B cell (primary cell): Measurements from ENCODE around the gene TDO2. TPM values are rescaled to one million over a fixed set of nuclear protein-coding genes. Genes with fewer than 3 reads are reported as not detected.

Source experiments
- ATAC-seq: fragments of 200-7000 bp; cut with Tn5 transposase; one replicate; pipeline ENCODE4 v1.10.0; 2021; ENCODE audit warnings: low read depth, mild to moderate bottlenecking, moderate number of reproducible peaks, moderate library complexity
- CTCF ChIA-PET: fragments of 350-600 bp; sonication (Branson Sonifier 250); formaldehyde crosslinking; loops from one replicate; lab custom pipeline; 2021; ENCODE audit warnings: antibody characterized with exemption, inconsistent platforms; lab: Charles Lee
- POLR2A ChIA-PET: fragments of 350-600 bp; sonication (Branson Sonifier 250); formaldehyde crosslinking; loops from one replicate; lab custom pipeline; 2021; ENCODE audit warnings: antibody characterized with exemption; lab: Charles Lee
- DNase-seq: peaks from one replicate; pipeline ENCODE4 v3.0.0; 2013
- H2AFZ ChIP-seq: 2 replicates; pipeline ENCODE4 v1.6.1; 2012; ENCODE audit warnings: mild to moderate bottlenecking, low read depth, low read length; ENCODE audit not compliant: insufficient read depth, poor library complexity, severe bottlenecking
- H3K27ac ChIP-seq, 2 donors: 1 replicate in 1 of 2; 2 replicates in 1 of 2; pipeline ENCODE4 v1.5.1; 2012 to 2013; ENCODE audit warnings: low read length in 2 of 2, mild to moderate bottlenecking in 2 of 2, moderate library complexity in 1 of 2
- H3K27me3 ChIP-seq, 4 experiments: fragments of 200-600 bp in 1 of 4; sonication (generic) in 1 of 4; replicated peaks in 1 of 4; 1 replicate in 2 of 4; 2 replicates in 2 of 4; pipeline versions ENCODE4 v1.6.1 to v1.7.0; 2013 to 2016; ENCODE audit warnings: low read length in 3 of 4, mild to moderate bottlenecking in 2 of 4, mixed read lengths in 1 of 4, moderate library complexity in 1 of 4; ENCODE audit not compliant: insufficient read depth in 4 of 4, control insufficient read depth in 3 of 4; ENCODE audit errors: control extremely low read depth in 1 of 4
- H3K36me3 ChIP-seq, 2 experiments: replicated peaks in 1 of 2; 1 replicate in 1 of 2; 2 replicates in 1 of 2; pipeline versions ENCODE4 v1.6.1 to v1.7.1; 2013; ENCODE audit warnings: low read length in 1 of 2; ENCODE audit not compliant: insufficient read depth in 2 of 2, control insufficient read depth in 1 of 2; ENCODE audit errors: control extremely low read depth in 1 of 2, extremely low read depth in 1 of 2
- H3K4me1 ChIP-seq, 2 donors: fragments of 200-600 bp in 1 of 2; sonication (generic) in 1 of 2; 1 replicate in 1 of 2; 2 replicates in 1 of 2; pipeline versions ENCODE4 v1.5.1 to v1.6.1; 2013 to 2017; ENCODE audit warnings: low read length in 2 of 2; ENCODE audit not compliant: control insufficient read depth in 2 of 2, insufficient read depth in 2 of 2
- H3K4me2 ChIP-seq: replicated peaks from 2 replicates; pipeline ENCODE3; 2012; ENCODE audit warnings: mild to moderate bottlenecking, low read depth, low read length; ENCODE audit not compliant: poor library complexity, severe bottlenecking
- H3K4me3 ChIP-seq, 5 experiments: fragments of 200-600 bp in 1 of 5; sonication (generic) in 1 of 5; 1 replicate in 3 of 5; 2 replicates in 2 of 5; pipeline versions ENCODE4 v1.5.1 to v1.7.0; 2011 to 2016; ENCODE audit warnings: low read length in 4 of 5, mild to moderate bottlenecking in 4 of 5, low read depth in 2 of 5, control low read depth in 1 of 5, moderate library complexity in 1 of 5; ENCODE audit not compliant: insufficient read depth in 1 of 5; ENCODE audit errors: control extremely low read depth in 1 of 5, extremely low read depth in 1 of 5
- H3K79me2 ChIP-seq: fragments of 200-600 bp; sonication (generic); one replicate; pipeline ENCODE4 v1.6.0; 2016; ENCODE audit warnings: low read length; ENCODE audit not compliant: control insufficient read depth, insufficient read depth
- H3K9ac ChIP-seq: fragments of 200-600 bp; sonication (generic); 2 replicates; pipeline ENCODE4 v1.6.1; 2017; ENCODE audit warnings: mild to moderate bottlenecking, low read length, moderate library complexity
- H3K9me3 ChIP-seq, 3 donors: one replicate each; pipeline versions ENCODE4 v1.6.1 to v1.7.1; 2013; ENCODE audit warnings: low read length in 2 of 3; ENCODE audit not compliant: control insufficient read depth in 2 of 3, insufficient read depth in 1 of 3; ENCODE audit errors: control extremely low read depth in 1 of 3
- H4K20me1 ChIP-seq: 2 replicates; pipeline ENCODE4 v1.6.0; 2012; ENCODE audit warnings: mild to moderate bottlenecking, low read length; ENCODE audit not compliant: insufficient read depth, control insufficient read depth, poor library complexity, severe bottlenecking
- H3K27ac Mint-ChIP-seq: one replicate; pipeline ENCODE4 v1.8.0; 2021; ENCODE audit warnings: mixed read lengths
- H3K27me3 Mint-ChIP-seq: one replicate; pipeline ENCODE4 v1.8.0; 2021; ENCODE audit warnings: mixed read lengths
- H3K4me1 Mint-ChIP-seq: one replicate; pipeline ENCODE4 v1.8.0; 2021; ENCODE audit warnings: mixed read lengths
- H3K4me3 Mint-ChIP-seq: one replicate; pipeline ENCODE4 v1.8.0; 2021; ENCODE audit warnings: mixed read lengths
- H3K9me3 Mint-ChIP-seq: one replicate; pipeline ENCODE4 v1.8.0; 2022; ENCODE audit warnings: mixed read lengths; ENCODE audit not compliant: insufficient read depth
- EZH2 ChIP-seq: IDR thresholded peaks from 2 replicates; pipeline ENCODE4 v1.6.1; 2012; ENCODE audit warnings: borderline replicate concordance, low read depth, mild to moderate bottlenecking, moderate library complexity, low read length; ENCODE audit not compliant: insufficient read depth, poor library complexity, severe bottlenecking
- WGBS: methylation state at CpG from one replicate; pipeline ENCODE4 v1.1.5; 2013; ENCODE audit warnings: missing lambda C conversion rate; ENCODE audit not compliant: insufficient coverage; 5-methylcytosine and 5-hydroxymethylcytosine counted together
- intact Hi-C: fragments of 100-400 bp; cut with micrococcal nuclease; formaldehyde crosslinking; loops from one replicate; pipeline ENCODE4 v1.10.0; 2022
- polyA plus RNA-seq: library from polyadenylated mRNA; depleted of rRNA; stranded (reverse); fragments of >200 nt; gene quantifications from 2 replicates; pipeline ENCODE4 v1.2.3, GENCODE V29; 2012
- total RNA-seq, 2 donors: library from RNA; stranded (reverse); fragments of 120-200 nt in 1 of 2; gene quantifications; 1 replicate in 1 of 2; 2 replicates in 1 of 2; pipeline versions ENCODE4 v1.2.3 to v1.2.4, GENCODE V29; 2013 to 2022
- TF ChIP-seq, protein P1 (sequence below): fragments of 200-600 bp; IDR thresholded peaks from one replicate; pipeline ENCODE4 v1.8.0; 2022; ENCODE audit warnings: antibody characterized with exemption, mild to moderate bottlenecking

Gene TDO2
- total and polyA plus RNA-seq, 2 donors (not counting 1 experiment from before 2014, with no cell fraction given) = not detected

DNA sequence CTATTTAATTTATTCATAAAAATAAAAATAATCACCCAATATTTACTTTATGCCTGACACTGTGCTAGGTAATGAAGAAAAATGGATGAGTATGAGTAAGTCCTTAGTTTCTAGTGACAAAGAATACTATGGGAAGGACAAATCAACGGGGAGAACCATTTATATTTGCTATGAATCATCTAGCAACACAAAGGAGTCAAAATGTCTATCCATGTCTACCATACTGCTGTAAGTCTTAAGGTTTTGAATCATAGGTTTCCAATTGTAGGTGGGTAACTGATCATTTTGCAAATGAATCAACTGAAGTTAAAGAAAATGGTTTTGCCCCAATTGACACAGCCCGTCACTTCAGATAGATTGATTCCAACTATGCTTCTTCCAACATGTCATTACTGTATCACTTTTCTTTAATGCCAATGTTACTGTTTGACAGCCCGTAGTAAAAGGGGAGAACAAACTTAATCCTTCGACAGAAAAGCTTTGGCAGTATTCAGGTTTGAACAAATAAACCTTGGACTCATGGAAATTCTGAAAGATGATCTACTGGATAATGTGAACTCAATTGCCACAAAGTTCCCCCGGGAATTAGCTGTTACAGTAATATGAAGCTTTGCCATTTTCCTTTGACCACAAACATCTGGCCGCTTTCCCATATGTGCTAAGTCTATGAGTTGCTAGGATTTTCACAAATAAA, 3.2 kb downstream of the TDO2 start:
- WGBS = no CpG with 5 or more reads among the region's 6 CpGs
- peaks cover 0 to 1% (median 0%) of the 10 kb centered on the region in 3 donors for H3K9me3 ChIP-seq
- no peaks in the 10 kb centered on the region for H3K79me2 ChIP-seq
- H3K36me3 ChIP-seq = no peaks in the 10 kb centered on the region
- no peak for DNase-seq
- POLR2A ChIA-PET = no interaction called here
- H3K9me3 Mint-ChIP-seq = no peaks in the 10 kb centered on the region
- H3K4me3 ChIP-seq = no peak overlapping the region
- H2AFZ ChIP-seq = no peak overlapping the region
- CTCF ChIA-PET = no interaction called here
- TF ChIP-seq EZH2 = no peak
- TF ChIP-seq, protein P1, sequence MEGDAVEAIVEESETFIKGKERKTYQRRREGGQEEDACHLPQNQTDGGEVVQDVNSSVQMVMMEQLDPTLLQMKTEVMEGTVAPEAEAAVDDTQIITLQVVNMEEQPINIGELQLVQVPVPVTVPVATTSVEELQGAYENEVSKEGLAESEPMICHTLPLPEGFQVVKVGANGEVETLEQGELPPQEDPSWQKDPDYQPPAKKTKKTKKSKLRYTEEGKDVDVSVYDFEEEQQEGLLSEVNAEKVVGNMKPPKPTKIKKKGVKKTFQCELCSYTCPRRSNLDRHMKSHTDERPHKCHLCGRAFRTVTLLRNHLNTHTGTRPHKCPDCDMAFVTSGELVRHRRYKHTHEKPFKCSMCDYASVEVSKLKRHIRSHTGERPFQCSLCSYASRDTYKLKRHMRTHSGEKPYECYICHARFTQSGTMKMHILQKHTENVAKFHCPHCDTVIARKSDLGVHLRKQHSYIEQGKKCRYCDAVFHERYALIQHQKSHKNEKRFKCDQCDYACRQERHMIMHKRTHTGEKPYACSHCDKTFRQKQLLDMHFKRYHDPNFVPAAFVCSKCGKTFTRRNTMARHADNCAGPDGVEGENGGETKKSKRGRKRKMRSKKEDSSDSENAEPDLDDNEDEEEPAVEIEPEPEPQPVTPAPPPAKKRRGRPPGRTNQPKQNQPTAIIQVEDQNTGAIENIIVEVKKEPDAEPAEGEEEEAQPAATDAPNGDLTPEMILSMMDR = no peak
- H4K20me1 ChIP-seq = no peaks in the 10 kb centered on the region
- no peak overlapping the region for H3K9ac ChIP-seq
- no peaks in the 10 kb centered on the region for H3K4me1 ChIP-seq
- H3K4me1 Mint-ChIP-seq = no peaks in the 10 kb centered on the region
- H3K27me3 Mint-ChIP-seq = no peaks in the 10 kb centered on the region
- no peak overlapping the region for H3K27ac Mint-ChIP-seq
- intact Hi-C loops = no loop called here
- H3K27ac ChIP-seq = no peak overlapping the region
- no peak overlapping the region for H3K4me2 ChIP-seq
- no peak for ATAC-seq
- H3K4me3 Mint-ChIP-seq = no peak overlapping the region
- H3K27me3 ChIP-seq = no peaks in the 10 kb centered on the region

- Histone ChIP-seq H2AFZ (no peak overlapping the region), H3K4me3 (no peak overlapping the region), H3K27ac (no peak overlapping the region), H3K79me2 (no peaks in the 10 kb centered on the region), H4K20me1 (no peaks in the 10 kb centered on the region), H3K9ac (no peak overlapping the region), H3K36me3 (no peaks in the 10 kb centered on the region), H3K4me1 (no peaks in the 10 kb centered on the region), H3K4me2 (no peak overlapping the region), H3K27me3 (no peaks in the 10 kb centered on the region), H3K9me3 (peaks cover 0 to 1% (median 0%) of the 10 kb centered on the region in 3 donors)
- POLR2A ChIA-PET = no interaction called here
- intact Hi-C loops = no loop called here
- H3K27ac Mint-ChIP-seq = no peak overlapping the region
- no peaks in the 10 kb centered on the region for H3K4me1 Mint-ChIP-seq
- no CpG with 5 or more reads among the region's 1 CpG for WGBS
- TF ChIP-seq, protein P1 = no peak
- no peak for TF ChIP-seq EZH2
- no peak for DNase-seq
- CTCF ChIA-PET = no interaction called here
- ATAC-seq = no peak
- no peaks in the 10 kb centered on the region for H3K9me3 Mint-ChIP-seq
- no peaks in the 10 kb centered on the region for H3K27me3 Mint-ChIP-seq
- no peak overlapping the region for H3K4me3 Mint-ChIP-seq
Observed at GRCh38 chr4:155907556-155907955, 4.1 kb downstream of the TDO2 start.
